Measurements from ENCODE around the gene PAX2.

GRCh38 chr10:100707261-100707848 lies 38.0 kb upstream of the PAX2 start:
- TF ChIP-seq FOSL2 (IDR thresholded peaks at IDR 0.05) (no peak), FOSL2 (CRISPR knock-in tag; IDR thresholded peaks at IDR 0.05) (no peak), HMGXB4 (CRISPR knock-in tag; IDR thresholded peaks at IDR 0.05; ENCODE audit: borderline replicate concordance) (no peak), RFX5 (IDR thresholded peaks at IDR 0.05) (no peak), CTCF (IDR thresholded peaks at IDR 0.05) (no peak), CBX2 (IDR thresholded peaks at IDR 0.05; ENCODE audit: borderline replicate concordance, low read depth) (no peak), POLR2AphosphoS2 (conservative IDR thresholded peaks at IDR 0.05; ENCODE audit: low read length) (no peak), CHD2 (IDR thresholded peaks at IDR 0.05; ENCODE audit: low read length, partially characterized antibody) (no peak)

Data from A549 (cell line).